Fibroblast of pulmonary artery (primary cell): ENCODE results near the gene SLC39A11.
"Not testable (repeated sequence)": the region's sequence is repeated elsewhere in the genome, so short reads cannot be mapped to it uniquely, and the experiment has no call there.

ENCODE experiments used
- DNase-seq: peaks from one replicate; pipeline ENCODE4 v3.0.0-alpha.2; 2010; ENCODE audit warnings: low read depth
- H3K4me3 ChIP-seq: replicated peaks from 2 replicates; pipeline ENCODE4 v1.5.1; 2011; ENCODE audit warnings: low read depth, mild to moderate bottlenecking, control low read depth, low read length, moderate library complexity
- TF ChIP-seq, protein P1 (sequence below): IDR thresholded peaks from 2 replicates; pipeline ENCODE4 v1.5.1; 2011; ENCODE audit warnings: mild to moderate bottlenecking, control low read depth, low read length, inconsistent platforms; ENCODE audit errors: missing control alignments

The SLC39A11 gene

DNA sequence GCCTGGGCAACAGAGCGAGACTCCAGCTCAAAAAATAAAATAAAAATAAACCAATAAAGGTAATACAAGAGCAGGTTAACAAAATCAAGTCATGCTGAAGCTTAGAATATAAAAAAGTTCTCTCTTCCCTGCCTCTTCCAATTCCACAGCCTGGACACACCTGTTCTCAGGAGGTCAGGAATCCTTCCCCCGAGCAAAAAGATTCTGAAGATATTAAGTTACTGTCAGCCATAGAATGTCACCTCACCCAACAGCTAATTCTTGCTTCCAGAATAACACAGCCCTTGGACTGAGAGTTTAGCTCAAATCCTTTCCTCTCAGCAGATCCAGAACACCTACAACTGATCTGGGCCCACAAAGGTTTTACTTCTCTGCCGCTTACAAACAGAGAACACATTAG is 27.1 kb downstream of the SLC39A11 start:
- no peak for DNase-seq
- no peak overlapping the region for H3K4me3 ChIP-seq
- TF ChIP-seq, protein P1, sequence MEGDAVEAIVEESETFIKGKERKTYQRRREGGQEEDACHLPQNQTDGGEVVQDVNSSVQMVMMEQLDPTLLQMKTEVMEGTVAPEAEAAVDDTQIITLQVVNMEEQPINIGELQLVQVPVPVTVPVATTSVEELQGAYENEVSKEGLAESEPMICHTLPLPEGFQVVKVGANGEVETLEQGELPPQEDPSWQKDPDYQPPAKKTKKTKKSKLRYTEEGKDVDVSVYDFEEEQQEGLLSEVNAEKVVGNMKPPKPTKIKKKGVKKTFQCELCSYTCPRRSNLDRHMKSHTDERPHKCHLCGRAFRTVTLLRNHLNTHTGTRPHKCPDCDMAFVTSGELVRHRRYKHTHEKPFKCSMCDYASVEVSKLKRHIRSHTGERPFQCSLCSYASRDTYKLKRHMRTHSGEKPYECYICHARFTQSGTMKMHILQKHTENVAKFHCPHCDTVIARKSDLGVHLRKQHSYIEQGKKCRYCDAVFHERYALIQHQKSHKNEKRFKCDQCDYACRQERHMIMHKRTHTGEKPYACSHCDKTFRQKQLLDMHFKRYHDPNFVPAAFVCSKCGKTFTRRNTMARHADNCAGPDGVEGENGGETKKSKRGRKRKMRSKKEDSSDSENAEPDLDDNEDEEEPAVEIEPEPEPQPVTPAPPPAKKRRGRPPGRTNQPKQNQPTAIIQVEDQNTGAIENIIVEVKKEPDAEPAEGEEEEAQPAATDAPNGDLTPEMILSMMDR: no peak

DNA sequence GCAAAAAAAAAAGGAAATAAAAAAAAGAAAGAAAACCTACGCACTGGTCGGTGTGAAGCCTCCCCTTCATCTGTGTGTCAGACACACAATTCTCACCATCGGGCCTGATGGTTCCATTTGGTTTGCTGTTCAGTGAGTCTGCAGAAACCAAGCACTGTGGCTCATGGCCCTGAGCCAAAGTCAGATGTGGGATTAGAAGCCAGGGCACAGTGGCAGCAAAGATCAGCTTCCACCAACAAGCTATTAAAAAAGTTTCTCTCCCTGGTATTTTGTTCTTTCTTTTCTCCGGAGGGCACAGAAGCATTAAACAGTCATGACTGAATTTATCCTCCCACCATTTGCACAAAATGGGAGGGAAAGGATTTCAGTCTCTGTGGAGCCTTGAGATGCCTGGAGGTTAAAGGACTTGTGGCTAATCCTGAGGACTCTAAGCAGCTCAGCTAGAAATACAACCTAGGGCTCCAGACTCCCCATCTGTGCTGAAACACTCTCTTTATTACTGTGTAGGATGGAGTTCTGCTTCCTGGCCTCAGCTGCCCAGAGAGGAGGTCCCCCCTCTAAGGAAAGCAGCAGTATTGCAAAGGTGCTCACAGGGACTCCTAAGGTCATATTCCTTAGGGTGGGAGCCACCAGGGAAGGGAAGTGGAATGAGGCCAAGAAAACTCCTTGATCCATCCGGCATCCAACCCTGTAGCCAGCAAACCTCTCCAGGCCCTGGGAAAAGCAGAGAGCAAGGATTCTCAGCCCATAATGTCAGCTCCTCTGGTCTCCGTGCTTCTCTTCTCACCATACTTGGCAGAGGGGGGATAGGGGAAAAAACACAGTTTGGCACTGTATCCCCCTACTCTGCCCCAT is 28.2 kb downstream of the SLC39A11 start:
- TF ChIP-seq, protein P1: no peak
- DNase-seq: no peak
- H3K4me3 ChIP-seq: no peak overlapping the region

DNA sequence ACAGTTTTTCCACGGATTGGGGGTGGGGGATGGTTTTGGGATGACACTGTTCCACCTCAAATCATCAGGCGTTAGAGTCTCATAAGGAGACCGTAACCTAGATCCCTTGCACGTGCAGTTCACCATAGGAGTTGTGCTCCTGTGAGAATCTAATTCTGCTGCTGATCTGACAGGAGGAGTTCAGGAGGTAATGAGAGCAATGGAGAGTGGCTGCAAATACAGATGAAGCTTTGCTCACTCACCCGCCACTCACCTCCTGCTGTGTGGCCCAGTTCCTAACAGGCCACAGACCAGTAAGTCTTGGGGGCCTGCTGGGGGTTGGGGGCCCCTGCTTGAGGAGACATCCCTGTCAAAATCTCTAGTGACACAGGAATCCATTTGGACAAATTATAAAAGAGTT is 29.8 kb downstream of the SLC39A11 start:
- no peak for DNase-seq
- TF ChIP-seq, protein P1: no peak
- no peak overlapping the region for H3K4me3 ChIP-seq

DNA sequence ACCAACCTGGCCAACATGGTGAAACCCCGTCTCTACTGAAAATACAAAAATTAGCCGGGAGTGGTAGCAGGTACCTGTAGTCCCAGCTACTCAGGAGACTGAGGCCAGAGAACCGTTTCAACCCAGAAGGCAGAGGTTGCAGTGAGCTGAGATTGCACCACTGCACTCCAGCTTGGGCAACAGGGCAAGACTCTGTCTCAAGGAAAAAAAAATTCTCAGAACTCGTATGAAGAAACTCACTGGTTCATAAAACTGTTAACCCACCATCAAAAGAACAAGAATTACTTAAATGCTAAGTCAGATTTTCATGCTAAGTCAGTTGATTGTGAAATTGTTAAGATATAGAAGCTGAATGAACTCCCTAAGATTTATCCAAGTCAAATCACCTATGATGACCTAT is 31.3 kb downstream of the SLC39A11 start:
- DNase-seq: no peak
- no peak overlapping the region for H3K4me3 ChIP-seq
- TF ChIP-seq, protein P1: no peak

DNA sequence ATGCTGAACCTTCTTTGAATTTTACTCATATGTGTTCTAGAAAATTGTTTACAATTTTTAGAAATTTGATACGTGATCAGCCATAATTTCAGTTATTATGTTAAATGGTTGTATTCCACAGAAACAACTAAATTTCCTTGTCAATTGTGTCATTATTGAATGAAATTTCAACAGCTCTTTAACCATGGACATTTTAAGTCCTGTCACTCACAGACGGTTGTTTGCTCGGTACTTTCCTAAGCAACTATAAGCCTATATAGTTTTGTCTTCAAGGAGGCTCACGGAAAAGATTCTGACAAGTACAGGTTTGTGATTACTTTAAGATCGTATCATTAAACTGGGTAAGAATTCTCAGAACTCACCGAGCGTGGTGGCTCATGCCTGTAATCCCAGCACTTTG is 31.8 kb downstream of the SLC39A11 start:
- no peak overlapping the region for H3K4me3 ChIP-seq
- DNase-seq: no peak
- TF ChIP-seq, protein P1: no peak

DNA sequence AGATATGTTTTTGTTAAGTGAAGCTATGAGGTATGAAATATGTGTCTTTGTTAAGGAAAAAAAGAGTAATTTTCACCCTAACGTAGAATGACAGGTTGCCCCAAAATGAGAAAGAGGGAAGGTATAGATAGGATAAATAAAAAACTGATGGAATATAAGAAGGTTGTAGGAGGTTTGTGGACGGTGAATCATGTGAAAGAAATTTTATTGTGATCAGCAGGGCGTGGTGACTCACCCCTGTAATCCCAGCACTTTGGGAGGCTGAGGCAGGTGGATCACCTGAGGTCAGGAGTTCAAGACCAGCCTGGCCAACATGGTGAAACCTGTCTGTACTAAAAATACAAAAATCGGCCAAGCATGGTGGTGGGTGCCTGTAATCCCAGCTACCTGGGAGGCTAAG is 32.8 kb downstream of the SLC39A11 start:
- H3K4me3 ChIP-seq, DNase-seq: not testable (repeated sequence)

DNA sequence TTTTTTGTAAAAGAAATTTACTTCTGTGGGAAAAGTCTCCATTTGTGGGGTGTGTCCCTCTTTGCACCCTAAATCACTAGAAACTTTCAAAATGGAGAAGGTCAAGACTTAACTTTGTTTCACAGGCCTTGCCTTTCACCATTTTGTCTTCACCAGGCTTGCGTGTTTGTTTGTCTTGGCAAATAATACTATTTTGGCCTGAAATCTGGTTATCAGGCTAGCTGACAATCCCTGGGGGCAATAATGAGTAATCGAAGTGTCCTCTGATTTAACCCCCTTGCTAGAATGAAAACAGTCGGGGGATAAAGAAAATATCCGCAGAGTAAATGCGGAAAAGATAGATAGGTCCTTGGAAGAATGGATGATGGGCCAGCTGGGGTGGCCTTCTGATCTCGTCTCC is 34.5 kb downstream of the SLC39A11 start:
- peak; percentile 17 for DNase-seq
- H3K4me3 ChIP-seq: no peak overlapping the region
- TF ChIP-seq, protein P1: no peak
